ENCODE data around the gene GPBP1L1.
"Not testable (repeated sequence)": the region's sequence is repeated elsewhere in the genome, so short reads cannot be mapped to it uniquely, and the experiment has no call there.

GPBP1L1 gene

DNA sequence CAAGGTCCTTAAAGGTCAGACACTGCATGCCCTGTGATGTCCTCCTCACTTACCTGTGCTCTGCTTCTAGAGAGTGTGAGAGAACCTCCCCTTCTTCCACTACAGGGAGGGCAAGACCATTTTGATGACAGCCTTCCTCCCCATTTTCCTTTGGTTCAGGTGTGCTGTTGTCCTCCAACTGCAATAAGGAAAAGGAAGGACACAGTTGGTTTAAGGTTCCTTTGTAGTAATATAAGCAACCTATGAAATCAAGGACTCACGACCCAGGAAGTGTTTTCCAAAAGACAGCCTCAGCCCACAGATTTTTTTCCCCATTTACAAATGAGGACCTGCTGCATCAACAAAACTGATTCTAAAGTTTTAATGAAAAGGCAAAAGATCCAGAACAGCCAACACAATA lies 55.9 kb downstream of the GPBP1L1 start:
- no peak for DNase-seq

DNA sequence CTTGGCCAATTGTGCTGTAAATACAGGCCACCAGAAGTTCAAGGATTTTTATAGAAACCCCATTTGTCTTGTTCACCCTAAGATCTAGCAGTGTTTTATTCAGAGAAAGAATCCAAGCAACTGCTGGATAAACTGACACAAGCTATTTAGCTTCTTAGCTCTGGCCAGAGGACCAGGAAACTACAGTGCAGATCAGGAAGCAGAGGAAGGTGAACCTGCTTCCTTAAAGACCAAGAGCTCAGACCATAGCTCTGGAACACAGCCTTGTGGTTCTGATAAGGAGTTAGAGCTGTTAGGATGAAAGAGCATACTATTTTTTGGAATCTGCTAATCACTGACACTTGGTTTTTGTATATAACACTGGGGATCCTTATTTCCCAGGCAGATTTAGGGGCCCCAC lies 57.3 kb downstream of the GPBP1L1 start:
- DNase-seq: no peak

GRCh38 chr1:45623972-45624371 lies 62.4 kb downstream of the GPBP1L1 start, which contains the start of gene CCDC17:
TSS of gene CCDC17 (minus strand) at chr1:45624054. CDS start at chr1:45623909, 145 bp downstream.
- DNase-seq: no peak

DNA sequence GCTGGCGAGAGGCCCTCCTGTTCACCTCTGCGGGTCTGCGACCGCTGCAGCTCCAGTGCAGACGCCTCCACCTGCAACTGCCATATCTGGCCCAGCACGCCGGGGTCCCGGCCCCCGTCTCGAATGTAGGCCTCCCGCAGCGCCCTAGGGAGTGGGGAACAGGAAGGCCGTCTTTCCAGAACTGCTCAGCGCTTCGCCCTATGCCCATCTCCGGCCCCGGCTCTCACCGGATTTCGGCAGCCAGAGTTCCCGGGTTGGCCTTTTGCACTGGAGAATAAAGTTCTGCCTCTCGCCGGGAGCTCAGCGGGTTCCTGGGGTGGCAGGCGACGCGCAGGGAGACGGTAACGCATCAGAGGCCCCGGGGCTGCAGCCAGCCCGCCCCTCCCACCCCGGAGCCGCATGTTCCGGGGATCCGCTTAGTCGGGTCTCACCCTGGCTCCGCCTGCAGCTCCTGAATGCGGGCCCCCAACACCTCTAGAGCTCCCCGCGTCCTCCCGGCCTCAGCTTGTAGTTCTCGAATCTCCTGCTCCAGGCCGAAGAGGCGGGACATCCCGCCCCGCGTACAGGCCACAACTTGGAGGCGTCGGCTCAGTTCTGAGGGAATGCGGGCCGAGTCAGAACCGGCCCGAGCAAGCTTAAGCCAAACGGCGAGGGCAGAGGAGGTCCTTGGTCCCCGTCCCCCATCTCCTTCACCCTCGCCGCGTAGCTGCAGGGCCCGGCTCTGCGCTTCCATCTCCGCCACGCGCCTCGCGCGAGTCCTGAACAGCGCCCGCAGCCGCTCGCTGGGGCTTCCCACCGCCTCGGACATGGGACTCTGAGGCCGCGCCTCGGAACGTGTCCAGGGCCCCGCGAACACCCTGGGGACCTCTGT lies 63.6 kb downstream of the GPBP1L1 start:
- DNase-seq: no peak

DNA sequence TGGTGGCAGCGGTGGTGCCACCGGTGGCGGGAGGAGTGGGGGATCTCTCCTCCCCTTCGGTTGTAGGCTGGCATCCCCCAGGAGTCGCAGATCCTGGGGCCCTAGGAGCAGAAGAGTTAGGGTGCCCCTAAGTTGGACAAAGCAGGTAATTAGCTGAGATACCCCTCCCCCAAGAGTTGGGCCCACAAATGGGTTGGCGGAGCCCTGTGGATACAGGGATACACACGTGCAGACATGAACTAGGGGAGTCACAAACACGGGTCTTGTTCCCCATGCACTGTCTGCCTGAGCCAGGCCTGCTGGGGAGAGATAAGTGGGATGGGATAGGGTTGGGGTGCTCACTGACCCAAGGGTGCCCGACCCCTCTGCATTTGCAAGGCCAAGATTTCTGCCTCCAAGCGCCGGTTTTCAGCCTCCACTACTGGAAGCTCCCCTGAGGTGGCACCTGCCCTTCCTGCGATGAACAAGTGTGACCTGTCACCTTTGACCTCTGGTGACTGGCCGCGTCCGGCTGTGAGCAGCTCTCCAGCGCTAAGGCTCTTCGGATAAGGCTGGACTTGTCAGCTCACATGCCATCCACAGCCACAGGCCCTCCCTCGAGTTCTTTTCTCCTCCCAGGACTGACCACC lies 64.3 kb downstream of the GPBP1L1 start:
- DNase-seq: no peak

- no peak for DNase-seq
Measured at GRCh38 chr1:45621501-45621836, 64.9 kb downstream of the GPBP1L1 start.

- DNase-seq: no peak
Measured at GRCh38 chr1:45620588-45621500, 65.5 kb downstream of the GPBP1L1 start.

DNA sequence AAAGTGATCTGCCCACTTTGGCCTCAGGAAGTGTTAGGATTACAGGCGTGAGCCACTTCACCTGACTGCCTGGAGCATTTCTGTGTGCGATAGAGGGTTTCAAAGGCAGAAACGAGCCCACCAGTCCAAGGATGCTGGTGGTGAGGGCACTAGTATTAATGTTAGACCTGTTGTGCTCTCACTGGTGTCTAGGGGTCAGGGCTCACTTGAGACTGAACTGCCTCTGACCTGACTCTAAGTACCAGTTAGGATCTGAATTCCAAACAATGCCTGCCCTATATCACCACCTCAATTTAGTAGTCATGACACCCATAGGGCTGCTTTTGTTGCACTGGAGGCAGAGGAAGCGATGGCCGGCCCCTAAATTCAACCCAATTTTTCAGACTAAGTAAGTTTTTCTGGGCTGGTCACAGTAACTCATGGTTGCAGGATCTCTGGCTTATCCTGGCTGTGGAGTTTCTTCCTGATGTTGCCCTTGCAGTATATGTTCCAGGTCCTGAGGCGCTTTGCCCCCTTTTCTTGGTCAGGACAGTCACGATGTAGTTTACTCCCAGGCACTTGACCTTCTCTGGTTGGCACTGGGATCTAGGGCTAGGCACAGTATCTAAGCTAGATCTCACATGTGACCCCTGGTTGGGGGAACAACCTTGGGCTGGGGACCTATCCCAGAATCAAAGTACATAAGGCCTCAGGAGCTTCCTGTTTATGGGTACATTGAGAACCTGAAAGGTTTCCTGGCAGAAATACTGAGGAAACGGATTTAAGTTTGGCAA lies 67.0 kb downstream of the GPBP1L1 start:
- no peak for DNase-seq

- peak; percentile 14 for DNase-seq
Measured at GRCh38 chr1:45617618-45618017, 68.7 kb downstream of the GPBP1L1 start.

- DNase-seq: no peak
Measured at GRCh38 chr1:45615885-45616284, 70.4 kb downstream of the GPBP1L1 start.

DNA sequence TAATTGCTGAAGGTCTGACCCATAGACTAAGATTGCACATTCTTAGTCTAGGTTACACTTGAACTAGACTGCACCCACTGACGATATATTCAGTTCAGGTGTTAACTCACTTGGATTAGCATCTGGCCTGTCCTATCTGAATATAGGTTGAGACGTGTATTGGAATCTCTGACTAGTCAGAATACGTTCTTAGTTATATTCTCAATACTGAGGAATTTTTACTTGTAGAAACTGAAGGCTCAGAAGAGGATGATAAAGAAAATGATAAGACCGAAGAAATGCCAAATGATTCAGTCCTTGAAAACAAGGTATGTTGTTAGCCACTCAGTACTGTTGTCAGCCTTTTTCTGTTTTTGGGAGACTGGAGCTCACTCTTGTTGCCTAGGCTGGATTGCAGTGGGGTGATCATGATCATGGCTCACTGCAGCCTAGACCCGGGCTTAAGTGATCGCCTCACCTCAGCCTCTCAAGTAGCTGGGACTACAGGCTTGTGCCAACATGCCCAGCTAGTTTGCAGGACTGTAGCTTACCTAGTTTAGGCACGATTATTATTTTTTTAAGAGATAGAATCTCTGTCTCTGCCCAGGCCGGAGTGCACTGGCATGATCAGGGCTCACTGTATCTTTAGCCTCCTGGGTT lies 73.3 kb downstream of the GPBP1L1 start:
- peak; percentile 36 for DNase-seq

DNA sequence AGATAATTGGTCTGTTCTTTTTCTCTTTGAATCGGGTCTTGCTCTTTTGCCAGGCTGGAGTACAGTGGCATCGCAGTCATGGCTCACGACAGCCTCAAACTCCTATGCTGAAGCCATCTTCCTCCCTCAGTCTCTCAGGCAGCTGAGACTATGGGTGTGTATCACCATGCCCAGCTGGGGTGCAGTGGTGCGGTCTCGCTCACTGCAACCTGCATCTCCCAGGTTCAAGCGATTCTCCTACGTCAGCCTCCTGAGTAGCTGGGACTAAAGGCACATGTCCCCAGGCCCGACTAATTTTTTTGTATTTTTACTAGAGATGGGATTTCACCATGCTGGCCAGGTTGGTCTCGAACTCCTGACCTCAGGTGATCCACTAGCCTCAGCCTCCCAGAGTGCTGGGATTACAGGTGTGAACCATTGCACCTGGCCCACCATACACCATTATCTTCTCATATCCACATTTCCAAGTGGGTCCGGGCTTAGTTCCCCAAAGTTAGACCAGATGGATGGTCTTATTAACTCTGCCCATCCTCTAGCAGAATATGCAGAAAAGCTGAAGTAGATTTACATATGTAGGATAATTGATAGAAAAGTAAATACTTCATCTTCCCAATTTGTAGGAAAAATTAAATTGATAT lies 75.6 kb downstream of the GPBP1L1 start:
- DNase-seq: no peak

DNA sequence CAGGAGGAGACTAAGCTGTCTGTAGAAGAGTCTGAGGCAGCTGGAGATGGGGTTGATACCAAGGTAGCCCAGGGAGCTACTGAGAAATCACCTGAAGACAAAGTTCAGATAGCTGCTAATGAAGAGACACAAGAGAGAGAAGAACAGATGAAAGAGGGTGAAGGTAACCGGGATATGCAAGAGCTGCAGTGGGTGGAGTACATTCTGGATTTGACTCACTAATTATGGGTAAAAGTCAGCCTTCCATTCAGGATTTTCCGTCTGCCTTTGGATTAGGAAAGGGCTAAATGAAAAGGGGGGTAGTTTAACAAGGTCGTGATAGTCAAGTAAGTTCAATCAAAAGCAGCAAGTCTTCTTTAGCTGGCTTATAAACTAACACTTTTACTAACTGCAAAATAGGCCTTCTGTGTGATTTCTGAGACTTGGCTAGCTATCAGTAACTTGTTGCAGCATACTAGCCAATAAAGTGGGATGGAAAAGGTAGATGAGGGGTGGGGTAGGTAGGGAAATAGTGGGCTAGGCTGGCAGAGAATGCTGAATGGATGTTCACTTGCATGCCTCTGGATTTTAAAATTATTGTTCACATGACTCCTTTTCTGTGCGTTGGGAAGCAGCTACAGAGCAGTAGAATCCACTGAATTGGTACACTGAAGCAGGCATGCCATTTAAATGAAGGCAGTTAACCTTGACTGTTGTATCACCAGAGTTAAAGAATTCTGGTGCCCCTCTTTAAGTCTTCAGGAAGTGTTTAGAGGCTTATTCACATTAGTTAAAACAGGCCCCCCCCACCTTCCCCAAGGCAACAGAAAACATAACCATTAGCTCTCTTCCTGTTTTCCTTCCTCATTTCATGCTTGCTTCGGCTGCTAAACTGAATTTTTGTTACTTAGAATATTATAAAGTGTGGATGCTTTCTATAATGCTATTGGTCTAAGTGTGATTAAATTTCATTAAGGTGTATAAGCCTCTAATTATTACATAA lies 77.9 kb downstream of the GPBP1L1 start:
- DNase-seq: no peak

GRCh38 chr1:45607404-45608074 lies 78.8 kb downstream of the GPBP1L1 start:
- no peak for DNase-seq

- DNase-seq: no peak
Measured at GRCh38 chr1:45604239-45604638, 82.1 kb downstream of the GPBP1L1 start.

DNA sequence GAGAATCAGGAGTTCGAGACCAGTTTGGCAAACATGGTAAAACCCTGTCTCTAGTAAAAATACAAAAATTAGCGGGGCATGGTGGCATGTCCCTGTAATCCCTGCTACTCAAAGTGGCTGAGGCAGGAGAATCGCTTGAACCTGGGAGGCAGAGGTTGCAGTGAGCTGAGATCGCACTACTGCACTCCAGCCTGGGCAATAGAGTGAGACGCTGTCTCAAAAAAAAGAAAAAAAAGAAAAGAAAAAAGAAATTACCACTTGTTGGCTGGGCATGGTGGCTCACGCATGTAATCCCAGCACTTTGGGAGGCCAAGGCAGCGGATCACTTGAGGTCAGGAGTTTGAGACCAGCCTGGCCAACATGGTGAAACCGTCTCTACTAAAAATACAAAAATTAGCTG lies 89.6 kb downstream of the GPBP1L1 start:
- DNase-seq: not testable (repeated sequence)

GRCh38 chr1:45594412-45594811 lies 91.9 kb downstream of the GPBP1L1 start:
- DNase-seq: no peak

- DNase-seq: no peak
Measured at GRCh38 chr1:45589861-45590260, 96.5 kb downstream of the GPBP1L1 start.

GRCh38 chr1:45586769-45587168 lies 99.6 kb downstream of the GPBP1L1 start:
- DNase-seq: no peak
